Gastrocnemius medialis (tissue), 4 donors: ENCODE measurements around the gene FAM107B. TPM values are rescaled to one million over a fixed set of nuclear protein-coding genes. Genes with fewer than 3 reads are reported as not detected.

Experiments
- ATAC-seq, 2 donors: fragments of 150-250 bp; one replicate each; pipeline ENCODE4 v1.9.1; 2016
- DNase-seq, 2 donors: peaks; one replicate each; pipeline ENCODE4 v3.0.0-alpha.2; 2019
- H3K27ac ChIP-seq, 4 donors: fragments of 200-600 bp; sonication (generic); 1 replicate in 1 of 4; 2 replicates in 3 of 4; pipeline ENCODE4 v1.5.1; 2016 to 2018; ENCODE audit warnings: mild to moderate bottlenecking in 2 of 4, moderate library complexity in 1 of 4
- H3K27me3 ChIP-seq, 3 donors: fragments of 200-600 bp; sonication (generic) in 2 of 3; 1 replicate in 1 of 3; 2 replicates in 2 of 3; pipeline versions ENCODE4 v1.5.1 to v1.6.0; 2016 to 2019; ENCODE audit warnings: mild to moderate bottlenecking in 1 of 3, moderate library complexity in 1 of 3
- H3K36me3 ChIP-seq, 2 donors: fragments of 200-600 bp; sonication (generic) in 1 of 2; one replicate each; pipeline ENCODE4 v1.5.1; 2017 to 2018
- H3K4me1 ChIP-seq, 2 donors: fragments of 200-600 bp; sonication (generic) in 1 of 2; one replicate each; pipeline ENCODE4 v1.5.1; 2016 to 2017; ENCODE audit warnings: mild to moderate bottlenecking in 2 of 2
- H3K4me3 ChIP-seq, 4 donors: fragments of 200-600 bp; sonication (generic) in 3 of 4; 1 replicate in 1 of 4; 2 replicates in 3 of 4; pipeline ENCODE4 v1.5.1; 2016 to 2019; ENCODE audit warnings: mild to moderate bottlenecking in 2 of 4
- H3K9me3 ChIP-seq, 3 donors: fragments of 200-600 bp; sonication (generic) in 2 of 3; 1 replicate in 1 of 3; 2 replicates in 2 of 3; pipeline ENCODE4 v1.5.1; 2016 to 2019
- CTCF ChIP-seq, 5 experiments: fragments of 450-650 bp in 3 of 5; fragments of 200-600 bp in 2 of 5; sonication (generic) in 2 of 5; IDR thresholded peaks in 4 of 5; conservative IDR thresholded peaks in 1 of 5; 1 replicate in 4 of 5; 2 replicates in 1 of 5; pipeline ENCODE4 v1.5.1; 2016 to 2019; ENCODE audit warnings: antibody characterized with exemption in 5 of 5, mild to moderate bottlenecking in 3 of 5, moderate library complexity in 3 of 5
- POLR2A ChIP-seq, 2 donors: fragments of 450-650 bp; IDR thresholded peaks; one replicate each; pipeline ENCODE4 v1.6.1; 2017; ENCODE audit warnings: antibody characterized with exemption in 2 of 2, mild to moderate bottlenecking in 2 of 2, moderate library complexity in 2 of 2
- in situ Hi-C, 4 donors: fragments of 200-750 bp; cut with MboI; loops; one replicate each; pipeline versions ENCODE4 v1.15.0 to v1.8.0; 2017; ENCODE audit warnings: low sequenced_read_pairs in 4 of 4
- intact Hi-C: fragments of 100-400 bp; cut with DNase I; formaldehyde crosslinking; loops from one replicate; pipeline ENCODE4 v1.15.1; 2023; ENCODE audit warnings: low total_unique reads
- total RNA-seq, 4 donors: library from RNA; depleted of rRNA; stranded (reverse); fragments of >200 nt; gene quantifications; one replicate each; pipeline versions ENCODE4 v1.1.0 to v1.2.3, GENCODE V29; 2016

FAM107B gene
- total RNA-seq, 4 donors from 2014 or later: 1.5 to 3.7 (median 2.6) TPM

- H3K27ac ChIP-seq: no peak overlapping the region
- H3K9me3 ChIP-seq: no peaks in the 10 kb centered on the region
- no peak for TF ChIP-seq POLR2A (IDR thresholded peaks at IDR 0.05)
- no peak for TF ChIP-seq CTCF (IDR thresholded peaks at IDR 0.05 in 4 of 5, conservative IDR thresholded peaks at IDR 0.05 in 1 of 5)
- in situ Hi-C loops: no loop called here
- ATAC-seq (no peak), DNase-seq (no peak)
- H3K4me3 ChIP-seq: no peak overlapping the region
- intact Hi-C loops: no loop called here
- no peaks in the 10 kb centered on the region for H3K27me3 ChIP-seq
- no peaks in the 10 kb centered on the region for H3K36me3 ChIP-seq
- H3K4me1 ChIP-seq: no peaks in the 10 kb centered on the region
These were observed 201.9 kb downstream of the FAM107B start for GRCh38 chr10:14572811-14573210.

- intact Hi-C loops (no loop called here), in situ Hi-C loops (no loop called here)
- H3K9me3 ChIP-seq: no peaks in the 10 kb centered on the region
- TF ChIP-seq POLR2A (IDR thresholded peaks at IDR 0.05): no peak
- TF ChIP-seq CTCF (IDR thresholded peaks at IDR 0.05 in 4 of 5, conservative IDR thresholded peaks at IDR 0.05 in 1 of 5): no peak
- ATAC-seq (no peak), DNase-seq (no peak)
- no peak overlapping the region for H3K4me3 ChIP-seq
- H3K4me1 ChIP-seq: no peaks in the 10 kb centered on the region
- H3K27ac ChIP-seq: no peak overlapping the region
- H3K27me3 ChIP-seq: no peaks in the 10 kb centered on the region
- H3K36me3 ChIP-seq: no peaks in the 10 kb centered on the region
These were observed 202.7 kb downstream of the FAM107B start for GRCh38 chr10:14571866-14572507.

GRCh38 chr10:14570800-14571199, 203.9 kb downstream of the FAM107B start:
- Histone ChIP-seq H3K36me3 (no peaks in the 10 kb centered on the region), H3K4me1 (no peaks in the 10 kb centered on the region), H3K27ac (no peak overlapping the region), H3K9me3 (no peaks in the 10 kb centered on the region), H3K4me3 (no peak overlapping the region), H3K27me3 (no peaks in the 10 kb centered on the region)
- no peak for DNase-seq
- TF ChIP-seq POLR2A (IDR thresholded peaks at IDR 0.05): no peak
- TF ChIP-seq CTCF (IDR thresholded peaks at IDR 0.05 in 4 of 5, conservative IDR thresholded peaks at IDR 0.05 in 1 of 5): no peak
- no peak for ATAC-seq
- intact Hi-C loops: no loop called here
- in situ Hi-C loops: no loop called here

GRCh38 chr10:14569274-14570060, 205.2 kb downstream of the FAM107B start:
- H3K27me3 ChIP-seq: no peaks in the 10 kb centered on the region
- ATAC-seq (no peak), DNase-seq (no peak)
- H3K27ac ChIP-seq: no peak overlapping the region
- no peak overlapping the region for H3K4me3 ChIP-seq
- TF ChIP-seq CTCF (IDR thresholded peaks at IDR 0.05 in 4 of 5, conservative IDR thresholded peaks at IDR 0.05 in 1 of 5) (no peak), POLR2A (IDR thresholded peaks at IDR 0.05) (no peak)
- no peaks in the 10 kb centered on the region for H3K4me1 ChIP-seq
- in situ Hi-C loops: no loop called here
- intact Hi-C loops: no loop called here
- no peaks in the 10 kb centered on the region for H3K9me3 ChIP-seq
- H3K36me3 ChIP-seq: no peaks in the 10 kb centered on the region
